T-helper 1 cell treated with Interleukin-12 subunit alpha and Interleukin-12 subunit beta and Interleukin-4 antibody, amounts not matched to agents 30 ng/mL and 1 ng/mL, for 36 hours (primary cell): ENCODE data around the gene PALS2. TPM values are rescaled to one million over a fixed set of nuclear protein-coding genes. Genes with fewer than 3 reads are reported as not detected.

Experiments used
- intact Hi-C: fragments of 100-400 bp; cut with micrococcal nuclease; formaldehyde crosslinking; loops from one replicate; pipeline ENCODE4 v1.15.1; 2024
- total RNA-seq: library from RNA; stranded (reverse); gene quantifications from 2 replicates; pipeline ENCODE4 v1.2.3, GENCODE V29; 2022

The PALS2 gene
- total RNA-seq, 1 donor from 2014 or later, result 15.0 TPM

DNA sequence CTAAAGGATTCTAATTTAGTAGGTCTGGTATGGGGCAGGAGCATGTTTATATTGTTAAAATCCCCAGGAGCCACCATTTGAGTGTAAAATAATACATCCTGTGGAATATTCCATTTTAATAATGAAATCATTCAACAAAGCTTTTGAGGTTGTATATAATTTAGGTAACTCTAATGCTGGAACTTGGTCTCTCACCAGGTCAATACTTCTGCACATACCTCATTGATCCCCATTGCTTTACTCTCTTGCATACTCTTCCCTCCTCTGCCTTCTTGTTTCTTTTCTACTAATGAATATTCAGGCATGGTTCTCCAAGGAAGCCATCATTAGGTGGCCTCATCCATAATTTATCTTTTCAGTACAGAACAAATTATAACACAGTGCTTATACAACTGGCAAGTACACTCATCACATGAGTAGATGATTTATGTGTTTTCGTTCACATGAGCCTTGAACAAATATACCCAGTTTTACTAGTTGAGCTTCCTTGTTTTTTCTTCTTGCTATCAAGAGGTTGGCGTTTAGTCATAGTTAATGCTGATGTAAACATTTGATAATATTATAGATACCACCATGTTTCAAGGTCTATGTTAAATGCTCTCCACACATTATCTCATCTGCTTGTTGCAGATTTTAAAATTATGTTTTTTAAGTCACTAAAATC, 7.2 kb downstream of the PALS2 start:
- intact Hi-C loops, result no loop called here

DNA sequence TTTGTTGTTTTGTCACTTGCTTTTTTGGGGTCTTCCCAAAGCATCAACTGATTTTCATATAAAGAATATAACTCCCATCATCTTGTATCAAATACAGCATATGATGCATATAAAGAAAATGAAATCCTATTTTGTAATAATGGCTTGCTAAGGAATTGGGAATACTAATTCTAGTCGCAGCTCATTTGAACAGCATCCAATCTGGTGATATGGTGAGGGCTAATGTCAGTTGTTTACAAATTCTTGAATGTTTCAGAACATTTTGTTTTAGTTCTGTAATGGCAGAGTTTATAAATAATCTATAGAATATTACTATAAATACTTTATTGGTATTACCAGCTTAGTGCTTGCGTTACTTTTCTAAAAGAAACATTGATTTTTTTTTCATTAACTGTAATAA, 8.9 kb downstream of the PALS2 start:
- intact Hi-C loops, result no loop called here

DNA sequence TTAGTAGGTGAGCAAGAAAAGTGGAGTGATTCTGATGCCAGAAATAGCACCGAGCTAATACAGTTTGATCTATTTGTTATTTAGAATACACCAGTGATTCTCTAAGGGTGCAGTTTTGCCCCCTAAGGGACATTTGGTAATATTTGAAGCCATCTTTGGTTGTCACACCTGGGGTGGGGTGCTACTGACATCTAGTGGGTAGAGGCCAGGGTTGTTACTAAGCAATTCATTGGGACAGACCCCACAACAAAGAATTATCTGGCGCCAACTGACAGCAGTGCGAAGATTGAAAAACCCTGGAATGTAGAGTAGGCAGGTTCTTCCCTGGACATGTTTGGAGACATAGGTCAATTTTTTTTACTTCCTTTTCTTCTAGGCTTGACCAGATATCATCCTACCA, 14.6 kb downstream of the PALS2 start:
- intact Hi-C loops, result loop anchor here (1.0 to 2.0 kb wide), 5 partner anchors 186 to 1017 kb away; no protein-coding TSS in a partner anchor

DNA sequence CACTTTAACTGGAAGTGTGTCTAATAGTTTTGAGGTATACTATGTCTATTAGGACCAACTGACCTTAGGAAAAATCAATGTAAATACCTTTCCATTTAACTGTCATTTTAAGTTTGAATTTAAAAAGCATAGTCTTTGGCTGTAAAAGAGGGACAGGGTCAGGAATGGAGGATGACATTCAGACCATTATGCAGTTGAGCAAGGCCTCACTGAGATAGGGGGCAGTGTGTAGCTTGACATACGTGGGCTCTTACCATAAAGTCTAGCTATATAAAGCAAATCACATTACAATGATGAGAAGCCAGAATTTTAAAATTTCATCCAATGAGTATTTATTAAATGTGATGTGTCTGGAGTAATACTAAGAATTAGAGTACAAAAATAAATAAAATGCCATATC, 17.9 kb downstream of the PALS2 start:
- intact Hi-C loops, result no loop called here

DNA sequence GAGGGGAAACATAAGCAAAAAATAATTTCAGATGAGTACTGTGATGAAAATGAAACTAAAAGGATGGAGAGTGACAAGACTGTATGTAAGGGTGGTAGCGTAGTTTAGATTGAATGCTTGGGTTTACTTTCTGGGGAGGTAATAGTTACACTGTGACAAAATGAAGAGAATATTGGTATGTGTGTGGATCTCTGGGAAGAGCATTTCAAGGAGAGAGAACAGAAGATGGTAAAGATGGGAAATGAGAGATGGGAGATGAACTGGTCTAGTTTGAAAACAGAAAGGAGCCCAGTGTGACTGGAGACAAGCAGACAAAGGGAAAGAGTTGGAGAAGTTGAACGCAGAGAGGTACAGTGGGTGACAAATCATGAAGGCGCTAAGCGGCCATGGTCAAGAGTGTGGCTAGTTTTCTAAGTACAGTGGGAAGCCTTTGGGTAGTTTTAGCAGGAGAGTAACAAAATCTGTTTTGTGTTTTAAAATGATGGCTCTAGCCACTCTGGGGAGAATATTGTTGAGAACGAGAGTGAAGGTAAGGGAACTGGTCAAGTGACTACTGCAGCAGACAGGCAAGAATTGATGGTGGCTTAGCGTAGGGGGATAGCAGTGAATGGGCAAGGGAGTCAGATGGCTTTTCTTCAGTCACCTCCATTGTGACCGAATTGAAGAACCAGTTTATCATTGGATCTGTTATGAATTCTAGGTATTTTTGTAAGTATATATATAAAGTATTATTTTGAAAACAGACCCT, 22.6 kb downstream of the PALS2 start:
- intact Hi-C loops, result loop anchor here (2.0 kb wide), 1 partner anchor 23 kb away; the partner anchor contains the start of gene PALS2

DNA sequence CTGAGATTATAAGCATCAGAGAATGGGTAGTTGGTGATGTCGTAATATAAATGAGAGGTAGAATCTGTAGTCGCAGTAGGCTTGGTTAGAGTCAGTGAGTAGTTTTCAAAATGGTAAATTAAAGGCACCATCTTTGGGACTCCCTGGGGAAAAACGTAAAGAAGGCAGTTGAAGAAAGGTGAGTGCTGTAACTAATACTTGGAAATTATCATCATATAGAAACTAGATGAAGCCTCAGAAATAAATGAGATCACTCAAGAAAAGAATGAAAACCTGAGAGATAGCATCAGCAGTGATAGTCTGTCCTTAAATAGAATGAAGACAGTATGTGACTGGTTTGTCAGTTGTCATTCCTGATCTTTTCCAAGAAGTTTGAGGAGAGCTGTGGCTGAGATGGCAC, 23.8 kb downstream of the PALS2 start:
- intact Hi-C loops, result no loop called here

DNA sequence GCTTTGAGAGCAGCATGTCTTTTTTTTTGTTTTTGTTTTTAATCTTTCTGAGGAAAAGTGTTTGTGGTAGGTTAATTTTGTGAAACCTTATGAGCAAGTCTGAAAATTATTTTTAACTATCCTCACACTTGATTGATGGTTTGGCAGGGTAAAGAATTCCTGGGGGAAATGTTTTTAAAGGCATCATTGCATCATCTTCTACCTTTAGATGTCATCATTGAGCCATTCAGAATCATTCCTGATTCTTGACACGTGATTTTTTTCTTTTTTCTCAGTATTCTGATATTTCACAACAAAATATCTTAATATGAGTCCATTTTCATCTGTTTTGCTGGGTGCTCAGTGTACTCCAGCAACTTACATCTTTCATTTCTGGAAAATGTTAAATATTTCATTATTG, 28.3 kb downstream of the PALS2 start:
- intact Hi-C loops, result no loop called here

DNA sequence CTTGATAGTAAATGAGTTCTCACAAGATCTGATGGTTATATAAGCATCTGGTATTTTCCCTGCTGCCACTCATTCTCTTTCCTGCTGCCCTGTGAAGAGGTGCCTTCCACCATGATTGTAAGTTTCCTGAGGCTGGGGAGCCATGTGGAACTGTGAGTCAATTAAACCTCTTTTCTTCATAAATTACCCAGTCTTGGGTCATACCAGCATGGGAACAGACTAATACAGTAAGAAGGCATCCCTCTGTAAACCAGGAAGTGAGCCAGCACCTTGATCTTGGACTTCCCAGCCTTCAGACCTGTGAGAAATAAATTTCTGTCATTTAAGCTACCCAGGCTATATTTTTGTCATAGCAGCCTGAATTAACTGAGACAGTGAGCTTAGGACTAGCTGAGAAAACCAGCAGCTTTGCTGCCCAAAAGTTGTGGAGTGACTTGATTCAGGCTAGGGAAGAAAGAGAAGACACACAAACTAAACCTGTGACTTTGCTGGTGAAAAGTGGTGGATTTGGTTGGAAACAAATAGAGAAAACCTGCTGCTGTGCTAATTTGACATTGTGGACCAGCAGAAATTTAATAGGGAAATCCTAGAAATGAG, 29.7 kb downstream of the PALS2 start:
- intact Hi-C loops, result no loop called here

DNA sequence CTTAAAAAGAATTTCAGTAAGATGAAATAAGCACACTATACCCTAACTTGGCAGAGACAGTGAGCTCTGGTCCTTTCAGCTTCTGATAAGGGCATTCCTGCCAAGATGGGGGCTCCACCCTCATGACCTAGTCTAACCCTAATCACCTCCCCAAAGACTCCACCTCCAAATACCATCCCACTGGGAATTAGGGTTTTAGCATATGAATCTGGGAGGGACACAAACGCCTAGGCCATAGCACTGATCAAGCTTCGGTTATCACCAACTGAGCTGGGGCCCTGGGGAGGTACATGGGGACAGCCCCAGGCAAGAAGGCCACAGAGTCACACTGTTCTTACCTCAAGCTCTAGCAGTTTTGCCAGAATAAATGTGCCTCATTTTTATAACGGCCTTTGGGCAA, 31.4 kb downstream of the PALS2 start:
- intact Hi-C loops, result no loop called here

DNA sequence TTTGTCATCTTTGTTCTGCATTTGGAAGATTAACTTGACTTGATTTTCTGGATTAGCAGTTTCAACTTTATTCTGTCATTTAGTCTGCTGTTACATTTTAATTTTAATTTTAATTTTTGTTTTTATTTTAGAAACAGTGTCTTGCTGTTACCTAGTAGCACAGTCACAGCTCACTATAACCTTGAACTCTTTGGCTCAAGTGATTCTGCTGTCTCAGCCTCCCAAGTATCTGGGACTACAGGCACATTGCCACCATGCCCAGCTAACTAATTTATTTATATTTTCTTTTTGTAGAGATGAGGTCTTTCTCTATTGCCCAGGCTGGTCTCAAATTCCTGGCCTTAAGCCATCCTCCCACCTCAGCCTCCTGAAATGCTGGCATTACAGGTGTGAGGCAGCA, 35.3 kb downstream of the PALS2 start:
- intact Hi-C loops, result no loop called here

DNA sequence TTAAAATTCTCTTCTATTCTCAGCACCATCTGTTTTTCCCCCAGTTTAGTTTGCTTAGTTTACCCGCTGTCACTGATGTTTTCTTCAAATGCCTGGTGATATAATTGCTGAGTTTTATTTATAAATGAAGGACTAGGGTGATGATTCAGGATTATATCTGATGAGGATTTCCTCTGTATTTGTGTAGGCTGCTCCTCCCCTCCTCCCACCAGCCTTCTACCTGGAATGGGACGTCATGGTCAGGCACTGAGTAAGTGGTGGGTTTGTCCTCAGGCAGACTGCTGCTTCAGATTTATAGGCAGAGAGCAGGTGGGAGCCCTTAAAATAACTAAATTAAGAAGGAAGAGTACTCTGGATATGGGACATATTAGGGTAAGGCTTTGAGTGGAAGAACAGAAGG, 35.8 kb downstream of the PALS2 start:
- intact Hi-C loops, result no loop called here

DNA sequence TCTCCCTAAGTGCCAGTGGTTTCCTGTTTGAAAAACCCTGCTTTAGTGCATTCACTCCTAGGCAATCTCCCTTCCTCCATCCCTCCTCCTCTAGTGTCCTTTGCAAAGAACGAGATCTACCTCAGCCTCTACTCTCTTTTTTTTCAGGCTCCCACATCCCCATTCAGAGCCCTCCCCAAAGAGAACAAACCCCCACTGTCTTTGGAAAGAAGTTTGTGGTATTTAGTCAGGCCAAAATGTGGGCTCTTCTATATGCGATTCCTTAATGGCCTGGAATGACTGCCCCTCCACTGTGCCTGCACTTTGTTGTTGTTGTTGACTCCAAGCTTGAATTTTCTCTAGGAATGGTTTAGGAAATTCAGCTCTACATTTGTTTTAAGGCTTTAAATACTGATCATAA, 36.3 kb downstream of the PALS2 start:
- intact Hi-C loops, result no loop called here

DNA sequence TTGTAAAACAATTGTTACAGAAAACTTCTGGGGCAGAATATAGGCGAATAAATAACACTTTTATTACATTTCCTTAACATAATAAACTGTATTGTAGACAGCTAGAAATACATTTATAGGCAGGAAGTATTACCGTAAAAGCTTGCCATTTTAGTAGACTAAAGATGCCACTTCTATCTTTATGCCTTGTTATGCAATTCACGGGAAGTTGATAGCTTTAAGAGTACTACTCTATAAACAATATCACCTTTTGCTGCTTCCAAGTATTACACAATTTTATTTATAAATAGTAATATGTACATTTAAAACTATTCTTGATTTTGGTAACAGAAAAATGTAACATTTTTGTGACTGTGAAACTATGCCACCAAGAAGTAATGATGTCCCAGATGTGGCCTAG, 37.9 kb downstream of the PALS2 start:
- intact Hi-C loops, result no loop called here

DNA sequence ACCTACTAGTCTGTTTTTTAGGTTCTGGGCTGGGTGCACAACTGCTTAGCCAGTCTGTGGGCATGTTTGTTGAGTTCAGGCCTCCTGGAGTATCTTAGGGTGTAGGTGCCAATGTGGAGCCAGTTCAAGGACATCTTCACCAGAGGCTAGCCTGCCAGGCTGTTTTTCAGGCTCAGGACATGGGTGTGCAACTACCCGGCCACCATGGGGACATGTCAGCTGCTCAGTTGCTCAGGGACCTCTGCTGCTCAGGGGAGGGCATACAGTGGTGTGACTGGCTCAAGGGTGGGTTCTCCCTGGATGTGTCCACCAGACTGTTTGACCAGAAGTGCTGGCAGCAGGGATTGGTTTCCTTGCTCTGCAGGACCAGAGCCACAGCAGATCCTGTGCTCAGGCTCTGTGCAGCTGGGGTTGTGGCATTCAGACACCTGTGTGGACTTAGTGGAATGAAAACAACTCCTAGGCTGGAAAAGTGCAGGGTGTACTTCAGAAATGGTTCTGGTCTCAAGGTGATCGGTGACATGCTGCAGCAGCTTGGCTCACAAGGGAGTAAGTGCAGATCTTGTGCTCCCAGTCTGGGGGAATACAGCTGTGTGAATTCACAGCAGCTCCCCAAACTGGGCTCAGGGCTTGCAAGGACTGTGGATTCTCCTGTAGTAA, 44.8 kb downstream of the PALS2 start:
- intact Hi-C loops, result no loop called here

DNA sequence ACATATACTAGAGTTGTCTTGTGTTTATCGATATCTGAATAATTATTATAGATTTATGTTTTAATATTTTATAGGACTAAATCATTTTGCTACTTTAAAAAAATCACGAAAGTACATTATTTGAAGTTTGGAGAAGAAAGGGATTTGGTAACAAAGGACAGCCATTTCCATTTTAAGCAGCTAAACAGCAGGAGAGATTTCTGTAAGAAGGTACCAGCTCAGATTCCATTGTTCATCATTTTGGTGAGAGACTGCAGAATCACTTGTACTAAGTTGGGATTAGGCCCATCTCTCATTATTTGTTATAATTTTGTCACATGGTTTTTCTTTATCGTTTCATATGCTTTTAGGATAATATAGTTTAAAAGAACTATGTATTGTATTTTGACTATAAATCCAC, 46.7 kb downstream of the PALS2 start:
- intact Hi-C loops, result no loop called here

DNA sequence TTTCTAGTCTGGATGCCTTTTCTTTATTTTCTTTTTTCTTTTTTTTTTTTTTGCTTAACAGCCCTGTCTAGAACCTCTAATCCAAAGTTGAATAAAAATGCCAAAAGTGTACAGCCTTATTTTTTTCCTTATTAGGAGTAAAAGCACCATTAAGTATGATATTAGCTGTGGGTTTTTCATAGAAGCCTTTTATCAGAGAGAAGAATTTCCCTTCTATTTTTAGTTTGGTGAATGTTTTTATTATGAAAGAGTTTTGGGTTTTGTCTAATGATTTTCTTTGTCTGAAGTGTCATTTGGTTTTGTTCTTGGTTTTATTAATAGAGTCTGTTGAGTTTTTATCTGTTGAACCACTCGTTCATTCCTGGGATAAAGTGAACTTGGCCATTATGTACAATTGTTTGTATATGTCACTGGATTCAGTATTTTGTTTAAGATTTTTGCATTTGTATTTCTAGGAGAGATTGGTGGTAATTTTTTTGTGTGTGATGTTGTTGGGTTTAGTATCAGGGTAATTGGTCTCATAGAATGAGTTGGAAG, 49.5 kb downstream of the PALS2 start:
- intact Hi-C loops, result no loop called here

Other genes with a start within 250 kb of the PALS2 start
- 3.8 and 3.9 TPM in 2 replicates for gene GSDME, start 184.0 kb downstream of the PALS2 start, total RNA-seq